Measurements from ENCODE around the gene CSE1L.

CSE1L gene

GRCh38 chr20:49037962-49038387 is 8.1 kb upstream of the CSE1L start:
- no peak for DNase-seq (ENCODE audit: extremely low spot score)
- ChIA-PET POLR2A (interaction anchor here (0.6 to 1.4 kb wide), 2 partner anchors 8 to 104 kb away, joined by 4 to 7 read pairs; partner anchors contain the start of gene CSE1L), CTCF (interaction anchor here (0.9 to 2.3 kb wide), 4 partner anchors 9 to 19 kb away, joined by 3 to 11 read pairs (median 4); no protein-coding TSS in a partner anchor)
- TF ChIP-seq, protein P1, sequence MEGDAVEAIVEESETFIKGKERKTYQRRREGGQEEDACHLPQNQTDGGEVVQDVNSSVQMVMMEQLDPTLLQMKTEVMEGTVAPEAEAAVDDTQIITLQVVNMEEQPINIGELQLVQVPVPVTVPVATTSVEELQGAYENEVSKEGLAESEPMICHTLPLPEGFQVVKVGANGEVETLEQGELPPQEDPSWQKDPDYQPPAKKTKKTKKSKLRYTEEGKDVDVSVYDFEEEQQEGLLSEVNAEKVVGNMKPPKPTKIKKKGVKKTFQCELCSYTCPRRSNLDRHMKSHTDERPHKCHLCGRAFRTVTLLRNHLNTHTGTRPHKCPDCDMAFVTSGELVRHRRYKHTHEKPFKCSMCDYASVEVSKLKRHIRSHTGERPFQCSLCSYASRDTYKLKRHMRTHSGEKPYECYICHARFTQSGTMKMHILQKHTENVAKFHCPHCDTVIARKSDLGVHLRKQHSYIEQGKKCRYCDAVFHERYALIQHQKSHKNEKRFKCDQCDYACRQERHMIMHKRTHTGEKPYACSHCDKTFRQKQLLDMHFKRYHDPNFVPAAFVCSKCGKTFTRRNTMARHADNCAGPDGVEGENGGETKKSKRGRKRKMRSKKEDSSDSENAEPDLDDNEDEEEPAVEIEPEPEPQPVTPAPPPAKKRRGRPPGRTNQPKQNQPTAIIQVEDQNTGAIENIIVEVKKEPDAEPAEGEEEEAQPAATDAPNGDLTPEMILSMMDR (IDR thresholded peaks at IDR 0.05; ENCODE audit: control extremely low read depth, extremely low read depth, low read depth, missing control alignments) = no peak

GRCh38 chr20:49039854-49040253 is 6.3 kb upstream of the CSE1L start:
- CTCF ChIA-PET = interaction anchor here (1.2 kb wide), 1 partner anchor 36 kb away, joined by 3 read pairs; no protein-coding TSS in a partner anchor
- TF ChIP-seq, protein P1 (IDR thresholded peaks at IDR 0.05; ENCODE audit: control extremely low read depth, extremely low read depth, low read depth, missing control alignments) = no peak
- DNase-seq (ENCODE audit: extremely low spot score) = no peak
- POLR2A ChIA-PET = no interaction called here

DNA sequence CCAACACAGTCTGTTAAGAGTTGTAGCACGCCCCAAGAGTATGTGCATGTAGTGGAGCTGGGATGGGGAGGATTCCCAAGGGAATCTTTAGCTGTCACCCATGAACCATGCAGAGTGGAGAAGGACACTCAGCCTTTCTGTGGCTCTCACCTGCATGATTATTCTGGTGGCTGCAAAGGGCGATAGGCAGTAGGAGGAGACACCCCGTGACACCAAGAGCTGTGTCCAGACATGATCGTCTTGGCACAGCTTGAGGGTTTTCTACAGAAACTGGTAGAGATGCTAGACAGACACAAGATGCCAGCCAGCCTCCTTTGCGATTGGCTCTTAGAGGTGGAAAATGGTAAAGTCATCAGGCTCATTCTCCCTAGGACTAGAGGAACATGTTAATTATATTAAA is 3.1 kb upstream of the CSE1L start:
- ChIA-PET CTCF (interaction anchor here (1.0 kb wide), 1 partner anchor 13 kb away, joined by 3 read pairs; no protein-coding TSS in a partner anchor), POLR2A (no interaction called here)
- no peak for DNase-seq (ENCODE audit: extremely low spot score)
- TF ChIP-seq, protein P1 (IDR thresholded peaks at IDR 0.05; ENCODE audit: control extremely low read depth, extremely low read depth, low read depth, missing control alignments) = no peak

DNA sequence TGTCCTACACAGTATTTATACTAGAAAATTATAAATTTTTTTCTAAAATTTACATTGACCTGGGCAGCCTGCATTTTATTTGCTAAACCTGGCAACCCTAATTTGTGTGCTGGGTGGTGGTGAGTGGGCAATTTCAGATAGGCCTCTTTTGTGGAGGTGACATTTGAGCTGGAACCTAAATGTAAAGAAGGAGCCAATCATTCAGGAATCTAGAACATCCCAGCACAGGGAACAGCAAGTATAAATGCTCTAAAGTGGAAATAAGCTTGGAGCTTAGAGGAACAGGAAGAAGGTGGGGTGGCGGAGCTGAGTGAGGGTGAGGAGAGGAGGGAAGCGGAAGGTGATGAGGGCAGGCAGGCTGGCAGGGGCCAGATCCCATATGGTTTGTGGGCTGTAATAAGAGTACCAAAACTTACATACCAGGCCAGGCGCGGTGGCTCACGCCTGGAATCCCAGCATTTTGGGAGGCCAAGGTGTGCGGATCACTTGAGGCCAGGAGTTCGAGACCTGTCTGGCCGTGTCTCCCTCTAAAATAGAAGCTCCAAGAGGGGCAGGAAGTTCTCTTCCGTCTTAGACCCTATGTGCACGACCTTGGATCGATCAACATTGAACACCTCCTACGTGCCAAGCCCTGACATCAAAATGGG is 549 bp upstream of the CSE1L start:
- DNase-seq (ENCODE audit: extremely low spot score) = peak; percentile 22
- ChIA-PET POLR2A (interaction anchor here (0.6 to 2.3 kb wide), 3 partner anchors 8 to 1544 kb away, joined by 3 to 8 read pairs (median 7); no protein-coding TSS in a partner anchor), CTCF (interaction anchor here (0.9 to 1.5 kb wide), 6 partner anchors 9 to 388 kb away, joined by 3 to 6 read pairs (median 3); no protein-coding TSS in a partner anchor)
- TF ChIP-seq, protein P1 (IDR thresholded peaks at IDR 0.05; ENCODE audit: control extremely low read depth, extremely low read depth, low read depth, missing control alignments) = no peak

DNA sequence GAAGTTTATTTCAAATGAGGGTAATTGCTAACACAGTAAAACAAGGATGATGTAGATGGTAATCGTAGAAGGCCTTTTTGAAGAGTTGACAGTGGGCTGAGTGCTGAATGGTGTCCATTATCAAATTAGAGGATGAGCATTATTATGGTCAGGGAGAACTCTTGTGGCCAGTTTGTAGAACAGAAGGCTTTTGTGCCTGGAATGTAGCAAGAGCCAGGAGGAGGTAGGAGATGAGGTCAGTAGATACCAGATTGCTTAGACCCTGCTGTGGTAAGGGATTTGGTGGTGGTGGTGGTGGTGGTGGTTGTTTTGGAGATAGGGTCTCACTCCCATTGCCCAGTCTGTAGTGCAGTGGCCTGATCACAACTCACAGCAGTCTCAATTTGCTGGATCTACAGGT is 6.2 kb downstream of the CSE1L start:
- TF ChIP-seq, protein P1 (IDR thresholded peaks at IDR 0.05; ENCODE audit: control extremely low read depth, extremely low read depth, low read depth, missing control alignments) = no peak
- no peak for DNase-seq (ENCODE audit: extremely low spot score)
- ChIA-PET POLR2A (interaction anchor here (0.6 kb wide), 1 partner anchor 42 kb away, joined by 4 read pairs; no protein-coding TSS in a partner anchor), CTCF (interaction anchor here (1.2 kb wide), 1 partner anchor 39 kb away, joined by 3 read pairs; no protein-coding TSS in a partner anchor)

DNA sequence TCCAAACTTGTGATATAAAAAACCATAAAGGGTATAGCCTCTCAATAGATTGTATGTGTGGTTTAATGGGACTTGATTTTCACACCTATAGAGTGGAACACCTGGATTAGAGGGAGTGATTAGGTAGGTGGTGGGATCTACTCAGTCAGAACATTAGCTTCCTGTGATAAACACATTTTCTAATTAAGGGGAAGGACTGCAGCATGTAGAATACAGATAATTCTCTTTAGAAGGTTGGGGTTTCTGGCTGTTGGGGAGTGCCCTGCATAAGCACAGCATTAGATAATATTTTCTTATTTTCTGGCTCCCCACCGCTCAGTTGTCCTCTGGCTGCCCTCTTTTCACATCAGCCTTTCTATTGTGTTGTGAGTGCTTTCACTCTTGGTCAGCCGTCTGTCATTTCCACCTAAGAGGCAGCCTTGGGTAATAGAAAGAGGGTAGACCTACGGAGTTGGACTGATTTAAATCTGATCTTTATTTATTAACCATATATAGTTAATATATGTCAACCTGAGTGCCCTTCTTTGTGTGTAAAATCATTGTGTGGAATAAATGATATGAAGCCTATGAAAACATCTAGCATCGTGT is 8.0 kb downstream of the CSE1L start:
- TF ChIP-seq, protein P1 (IDR thresholded peaks at IDR 0.05; ENCODE audit: control extremely low read depth, extremely low read depth, low read depth, missing control alignments) = no peak
- CTCF ChIA-PET = no interaction called here
- POLR2A ChIA-PET = no interaction called here
- peak; percentile 46 for DNase-seq (ENCODE audit: extremely low spot score)
